GM12878 (cell line): Measurements from ENCODE around the gene NOL3.

Source experiments
- ASH2L ChIP-seq: fragments of 300-600, 200-600 bp; sonication (generic); IDR thresholded peaks from 2 replicates; pipeline ENCODE4 v1.6.1; 2017; ENCODE audit warnings: low read depth, mild to moderate bottlenecking, borderline replicate concordance
- ATF7 ChIP-seq: fragments of 450-650 bp; IDR thresholded peaks from 2 replicates; pipeline ENCODE4 v1.6.1; 2016; ENCODE audit warnings: low read depth, mild to moderate bottlenecking
- BRCA1 ChIP-seq: IDR thresholded peaks from 2 replicates; pipeline ENCODE4 v1.6.1; 2011; ENCODE audit warnings: low read depth, low read length, improper control_type of control experiment
- CTCF ChIP-seq, 3 experiments: IDR thresholded peaks in 2 of 3; conservative IDR thresholded peaks in 1 of 3; 2 replicates each; pipeline ENCODE4 v1.5.1; 2011; ENCODE audit warnings: low read depth in 3 of 3, low read length in 3 of 3, mild to moderate bottlenecking in 3 of 3, control low read depth in 2 of 3, moderate library complexity in 2 of 3, inconsistent platforms in 1 of 3, mixed read lengths in 1 of 3; ENCODE audit not compliant: control insufficient read depth in 2 of 3, insufficient read depth in 1 of 3; ENCODE audit errors: extremely low read depth in 1 of 3
- ETV6 ChIP-seq, 2 experiments: fragments of 450-650 bp in 1 of 2; IDR thresholded peaks in 1 of 2; conservative IDR thresholded peaks in 1 of 2; 2 replicates each; pipeline ENCODE4 v1.6.1; 2014; ENCODE audit warnings: antibody characterized with exemption in 1 of 2, borderline replicate concordance in 1 of 2, low read depth in 1 of 2, mild to moderate bottlenecking in 1 of 2, moderate library complexity in 1 of 2
- NFIC ChIP-seq: IDR thresholded peaks from 2 replicates; pipeline ENCODE4 v1.6.1; 2012; ENCODE audit warnings: low read depth, mild to moderate bottlenecking, inconsistent platforms, low read length, moderate library complexity
- NFYA ChIP-seq: IDR thresholded peaks from 2 replicates; pipeline ENCODE4 v1.6.1; 2011; ENCODE audit warnings: low read depth, mild to moderate bottlenecking, low read length, improper control_type of control experiment, borderline replicate concordance
- NRF1 ChIP-seq: conservative IDR thresholded peaks from 2 replicates; pipeline ENCODE4 v1.6.1; 2011; ENCODE audit warnings: mild to moderate bottlenecking, low read depth, low read length, improper control_type of control experiment
- POLR2A ChIP-seq: IDR thresholded peaks from 2 replicates; pipeline ENCODE4 v1.6.1; 2011; ENCODE audit warnings: low read depth, mild to moderate bottlenecking, low read length
- SP1 ChIP-seq: IDR thresholded peaks from one replicate; pipeline ENCODE4 v1.6.1; 2011; ENCODE audit warnings: low read depth, low read length
- ZNF687 ChIP-seq: fragments of 450-650 bp; IDR thresholded peaks from 2 replicates; pipeline ENCODE4 v1.6.1; 2017; ENCODE audit warnings: mild to moderate bottlenecking, moderate library complexity

- TF ChIP-seq ATF7, result no peak
- TF ChIP-seq CTCF (IDR thresholded peaks at IDR 0.05 in 2 of 3, conservative IDR thresholded peaks at IDR 0.05 in 1 of 3; ENCODE audit: control insufficient read depth in 2 of 3, extremely low read depth in 1 of 3, insufficient read depth in 1 of 3, low read depth in 3 of 3, low read length in 3 of 3), result no peak
- TF ChIP-seq POLR2A, result no peak
- TF ChIP-seq ASH2L, result no peak
- no peak for TF ChIP-seq SP1
- TF ChIP-seq BRCA1, result no peak
- TF ChIP-seq ETV6 (conservative IDR thresholded peaks at IDR 0.05 in 1 of 2, IDR thresholded peaks at IDR 0.05 in 1 of 2; ENCODE audit: borderline replicate concordance in 1 of 2, low read depth in 1 of 2), result no peak
- 0 out of 2 replicates have a peak, but pooled peaks have one; percentile 47 for TF ChIP-seq ZNF687
- no peak for TF ChIP-seq NFYA
- no peak for TF ChIP-seq NFIC
- no peak for TF ChIP-seq NRF1
Observed at GRCh38 chr16:67170949-67171649, 761 bp downstream of the NOL3 start.
